Measurements from ENCODE around the gene HDGFL3.

DNA sequence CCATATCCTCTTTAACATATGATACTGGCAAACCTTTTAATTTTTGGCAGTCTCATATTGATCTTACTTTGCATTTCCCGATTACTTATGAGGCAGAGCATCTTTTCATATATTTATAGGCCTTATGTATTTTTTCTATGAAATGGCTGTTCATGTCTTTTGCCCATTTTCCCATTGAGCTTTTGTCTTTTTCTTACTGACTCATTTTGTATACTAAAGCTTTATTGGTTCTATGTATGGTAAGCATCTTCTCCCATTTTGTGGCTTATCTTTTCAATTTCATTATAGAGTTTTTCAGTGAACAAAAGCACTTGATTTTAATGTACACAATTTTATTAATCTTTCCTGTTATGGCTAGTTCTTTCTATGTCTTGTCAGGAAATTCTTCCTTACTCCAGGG, 17.2 kb downstream of the HDGFL3 start:
- TF ChIP-seq POLR2A (IDR thresholded peaks at IDR 0.05) (no peak), EP300 (IDR thresholded peaks at IDR 0.05) (no peak)
- TF ChIP-seq, protein P1, sequence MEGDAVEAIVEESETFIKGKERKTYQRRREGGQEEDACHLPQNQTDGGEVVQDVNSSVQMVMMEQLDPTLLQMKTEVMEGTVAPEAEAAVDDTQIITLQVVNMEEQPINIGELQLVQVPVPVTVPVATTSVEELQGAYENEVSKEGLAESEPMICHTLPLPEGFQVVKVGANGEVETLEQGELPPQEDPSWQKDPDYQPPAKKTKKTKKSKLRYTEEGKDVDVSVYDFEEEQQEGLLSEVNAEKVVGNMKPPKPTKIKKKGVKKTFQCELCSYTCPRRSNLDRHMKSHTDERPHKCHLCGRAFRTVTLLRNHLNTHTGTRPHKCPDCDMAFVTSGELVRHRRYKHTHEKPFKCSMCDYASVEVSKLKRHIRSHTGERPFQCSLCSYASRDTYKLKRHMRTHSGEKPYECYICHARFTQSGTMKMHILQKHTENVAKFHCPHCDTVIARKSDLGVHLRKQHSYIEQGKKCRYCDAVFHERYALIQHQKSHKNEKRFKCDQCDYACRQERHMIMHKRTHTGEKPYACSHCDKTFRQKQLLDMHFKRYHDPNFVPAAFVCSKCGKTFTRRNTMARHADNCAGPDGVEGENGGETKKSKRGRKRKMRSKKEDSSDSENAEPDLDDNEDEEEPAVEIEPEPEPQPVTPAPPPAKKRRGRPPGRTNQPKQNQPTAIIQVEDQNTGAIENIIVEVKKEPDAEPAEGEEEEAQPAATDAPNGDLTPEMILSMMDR (IDR thresholded peaks at IDR 0.05) = no peak
